ENCODE results near the gene LAMA2.

- TF ChIP-seq POLR2A (IDR thresholded peaks at IDR 0.05) = no peak
- TF ChIP-seq, protein P1, sequence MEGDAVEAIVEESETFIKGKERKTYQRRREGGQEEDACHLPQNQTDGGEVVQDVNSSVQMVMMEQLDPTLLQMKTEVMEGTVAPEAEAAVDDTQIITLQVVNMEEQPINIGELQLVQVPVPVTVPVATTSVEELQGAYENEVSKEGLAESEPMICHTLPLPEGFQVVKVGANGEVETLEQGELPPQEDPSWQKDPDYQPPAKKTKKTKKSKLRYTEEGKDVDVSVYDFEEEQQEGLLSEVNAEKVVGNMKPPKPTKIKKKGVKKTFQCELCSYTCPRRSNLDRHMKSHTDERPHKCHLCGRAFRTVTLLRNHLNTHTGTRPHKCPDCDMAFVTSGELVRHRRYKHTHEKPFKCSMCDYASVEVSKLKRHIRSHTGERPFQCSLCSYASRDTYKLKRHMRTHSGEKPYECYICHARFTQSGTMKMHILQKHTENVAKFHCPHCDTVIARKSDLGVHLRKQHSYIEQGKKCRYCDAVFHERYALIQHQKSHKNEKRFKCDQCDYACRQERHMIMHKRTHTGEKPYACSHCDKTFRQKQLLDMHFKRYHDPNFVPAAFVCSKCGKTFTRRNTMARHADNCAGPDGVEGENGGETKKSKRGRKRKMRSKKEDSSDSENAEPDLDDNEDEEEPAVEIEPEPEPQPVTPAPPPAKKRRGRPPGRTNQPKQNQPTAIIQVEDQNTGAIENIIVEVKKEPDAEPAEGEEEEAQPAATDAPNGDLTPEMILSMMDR (IDR thresholded peaks at IDR 0.05) = no peak
These were observed 9.1 kb downstream of the LAMA2 start for GRCh38 chr6:128892079-128892478.
